ENCODE measurements around the gene ESYT2. TPM values are rescaled to one million over a fixed set of nuclear protein-coding genes. Genes with fewer than 3 reads are reported as not detected.

ESYT2 gene
- polyA plus RNA-seq, 1 of the 3 experiments (the other 2 are of a cell fraction), result 34.2 TPM

DNA sequence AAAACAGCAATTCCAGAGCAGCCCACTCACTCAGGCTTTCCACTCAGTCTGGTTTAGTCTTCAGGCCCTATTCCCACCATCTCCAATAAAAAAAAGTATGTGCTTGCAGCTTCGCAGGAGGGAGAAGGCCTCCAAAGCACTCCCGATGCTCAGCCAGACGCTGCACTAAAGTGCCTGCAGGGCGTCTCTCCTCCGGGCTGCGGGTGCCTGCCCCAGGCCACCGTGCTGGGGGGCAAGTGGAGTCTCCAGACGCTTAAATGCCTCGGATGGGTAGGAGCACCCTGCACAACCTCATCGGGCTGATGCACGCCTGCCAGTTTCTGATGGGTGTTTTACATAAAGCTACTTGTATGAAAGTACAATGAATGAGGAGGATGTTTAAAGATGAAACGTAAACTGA, 93.4 kb downstream of the ESYT2 start:
- TF ChIP-seq, protein P1, sequence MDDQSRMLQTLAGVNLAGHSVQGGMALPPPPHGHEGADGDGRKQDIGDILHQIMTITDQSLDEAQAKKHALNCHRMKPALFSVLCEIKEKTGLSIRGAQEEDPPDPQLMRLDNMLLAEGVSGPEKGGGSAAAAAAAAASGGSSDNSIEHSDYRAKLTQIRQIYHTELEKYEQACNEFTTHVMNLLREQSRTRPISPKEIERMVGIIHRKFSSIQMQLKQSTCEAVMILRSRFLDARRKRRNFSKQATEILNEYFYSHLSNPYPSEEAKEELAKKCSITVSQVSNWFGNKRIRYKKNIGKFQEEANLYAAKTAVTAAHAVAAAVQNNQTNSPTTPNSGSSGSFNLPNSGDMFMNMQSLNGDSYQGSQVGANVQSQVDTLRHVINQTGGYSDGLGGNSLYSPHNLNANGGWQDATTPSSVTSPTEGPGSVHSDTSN (IDR thresholded peaks at IDR 0.05), result no peak
- TF ChIP-seq, protein P2, sequence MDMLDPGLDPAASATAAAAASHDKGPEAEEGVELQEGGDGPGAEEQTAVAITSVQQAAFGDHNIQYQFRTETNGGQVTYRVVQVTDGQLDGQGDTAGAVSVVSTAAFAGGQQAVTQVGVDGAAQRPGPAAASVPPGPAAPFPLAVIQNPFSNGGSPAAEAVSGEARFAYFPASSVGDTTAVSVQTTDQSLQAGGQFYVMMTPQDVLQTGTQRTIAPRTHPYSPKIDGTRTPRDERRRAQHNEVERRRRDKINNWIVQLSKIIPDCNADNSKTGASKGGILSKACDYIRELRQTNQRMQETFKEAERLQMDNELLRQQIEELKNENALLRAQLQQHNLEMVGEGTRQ (IDR thresholded peaks at IDR 0.05; ENCODE audit: borderline replicate concordance, low read depth, low read length), result no peak
- TF ChIP-seq FOXJ3 (CRISPR knock-in tag; IDR thresholded peaks at IDR 0.05), result no peak
- TF ChIP-seq YY1 (IDR thresholded peaks at IDR 0.05; ENCODE audit: low read depth), result no peak
- TF ChIP-seq RAD21 (IDR thresholded peaks at IDR 0.05; ENCODE audit: low read length), result no peak
- no peak for TF ChIP-seq SMC3 (IDR thresholded peaks at IDR 0.05; ENCODE audit: low read depth, low read length)
- no peak for TF ChIP-seq ELF1 (IDR thresholded peaks at IDR 0.05)
- TF ChIP-seq, protein P3, sequence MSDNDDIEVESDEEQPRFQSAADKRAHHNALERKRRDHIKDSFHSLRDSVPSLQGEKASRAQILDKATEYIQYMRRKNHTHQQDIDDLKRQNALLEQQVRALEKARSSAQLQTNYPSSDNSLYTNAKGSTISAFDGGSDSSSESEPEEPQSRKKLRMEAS (IDR thresholded peaks at IDR 0.05; ENCODE audit: low read depth), result no peak
- TF ChIP-seq, protein P4, sequence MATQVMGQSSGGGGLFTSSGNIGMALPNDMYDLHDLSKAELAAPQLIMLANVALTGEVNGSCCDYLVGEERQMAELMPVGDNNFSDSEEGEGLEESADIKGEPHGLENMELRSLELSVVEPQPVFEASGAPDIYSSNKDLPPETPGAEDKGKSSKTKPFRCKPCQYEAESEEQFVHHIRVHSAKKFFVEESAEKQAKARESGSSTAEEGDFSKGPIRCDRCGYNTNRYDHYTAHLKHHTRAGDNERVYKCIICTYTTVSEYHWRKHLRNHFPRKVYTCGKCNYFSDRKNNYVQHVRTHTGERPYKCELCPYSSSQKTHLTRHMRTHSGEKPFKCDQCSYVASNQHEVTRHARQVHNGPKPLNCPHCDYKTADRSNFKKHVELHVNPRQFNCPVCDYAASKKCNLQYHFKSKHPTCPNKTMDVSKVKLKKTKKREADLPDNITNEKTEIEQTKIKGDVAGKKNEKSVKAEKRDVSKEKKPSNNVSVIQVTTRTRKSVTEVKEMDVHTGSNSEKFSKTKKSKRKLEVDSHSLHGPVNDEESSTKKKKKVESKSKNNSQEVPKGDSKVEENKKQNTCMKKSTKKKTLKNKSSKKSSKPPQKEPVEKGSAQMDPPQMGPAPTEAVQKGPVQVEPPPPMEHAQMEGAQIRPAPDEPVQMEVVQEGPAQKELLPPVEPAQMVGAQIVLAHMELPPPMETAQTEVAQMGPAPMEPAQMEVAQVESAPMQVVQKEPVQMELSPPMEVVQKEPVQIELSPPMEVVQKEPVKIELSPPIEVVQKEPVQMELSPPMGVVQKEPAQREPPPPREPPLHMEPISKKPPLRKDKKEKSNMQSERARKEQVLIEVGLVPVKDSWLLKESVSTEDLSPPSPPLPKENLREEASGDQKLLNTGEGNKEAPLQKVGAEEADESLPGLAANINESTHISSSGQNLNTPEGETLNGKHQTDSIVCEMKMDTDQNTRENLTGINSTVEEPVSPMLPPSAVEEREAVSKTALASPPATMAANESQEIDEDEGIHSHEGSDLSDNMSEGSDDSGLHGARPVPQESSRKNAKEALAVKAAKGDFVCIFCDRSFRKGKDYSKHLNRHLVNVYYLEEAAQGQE (IDR thresholded peaks at IDR 0.05; ENCODE audit: low read depth, low read length), result no peak
- TF ChIP-seq, protein P5, sequence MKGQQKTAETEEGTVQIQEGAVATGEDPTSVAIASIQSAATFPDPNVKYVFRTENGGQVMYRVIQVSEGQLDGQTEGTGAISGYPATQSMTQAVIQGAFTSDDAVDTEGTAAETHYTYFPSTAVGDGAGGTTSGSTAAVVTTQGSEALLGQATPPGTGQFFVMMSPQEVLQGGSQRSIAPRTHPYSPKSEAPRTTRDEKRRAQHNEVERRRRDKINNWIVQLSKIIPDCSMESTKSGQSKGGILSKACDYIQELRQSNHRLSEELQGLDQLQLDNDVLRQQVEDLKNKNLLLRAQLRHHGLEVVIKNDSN (IDR thresholded peaks at IDR 0.05; ENCODE audit: borderline replicate concordance, low read depth), result no peak
- no peak for TF ChIP-seq POLR2AphosphoS5 (IDR thresholded peaks at IDR 0.05; ENCODE audit: low read depth, low read length)
- no peak for TF ChIP-seq EP300 (IDR thresholded peaks at IDR 0.05; ENCODE audit: borderline replicate concordance in 1 of 2, low read depth in 1 of 2, low read length in 1 of 2)
- no peak for TF ChIP-seq EZH2phosphoT487 (IDR thresholded peaks at IDR 0.05; ENCODE audit: borderline replicate concordance, low read depth)
- no peak for TF ChIP-seq NFIC (IDR thresholded peaks at IDR 0.05; ENCODE audit: borderline replicate concordance)
- TF ChIP-seq, protein P6, sequence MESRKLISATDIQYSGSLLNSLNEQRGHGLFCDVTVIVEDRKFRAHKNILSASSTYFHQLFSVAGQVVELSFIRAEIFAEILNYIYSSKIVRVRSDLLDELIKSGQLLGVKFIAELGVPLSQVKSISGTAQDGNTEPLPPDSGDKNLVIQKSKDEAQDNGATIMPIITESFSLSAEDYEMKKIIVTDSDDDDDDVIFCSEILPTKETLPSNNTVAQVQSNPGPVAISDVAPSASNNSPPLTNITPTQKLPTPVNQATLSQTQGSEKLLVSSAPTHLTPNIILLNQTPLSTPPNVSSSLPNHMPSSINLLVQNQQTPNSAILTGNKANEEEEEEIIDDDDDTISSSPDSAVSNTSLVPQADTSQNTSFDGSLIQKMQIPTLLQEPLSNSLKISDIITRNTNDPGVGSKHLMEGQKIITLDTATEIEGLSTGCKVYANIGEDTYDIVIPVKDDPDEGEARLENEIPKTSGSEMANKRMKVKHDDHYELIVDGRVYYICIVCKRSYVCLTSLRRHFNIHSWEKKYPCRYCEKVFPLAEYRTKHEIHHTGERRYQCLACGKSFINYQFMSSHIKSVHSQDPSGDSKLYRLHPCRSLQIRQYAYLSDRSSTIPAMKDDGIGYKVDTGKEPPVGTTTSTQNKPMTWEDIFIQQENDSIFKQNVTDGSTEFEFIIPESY (IDR thresholded peaks at IDR 0.05; ENCODE audit: borderline replicate concordance, low read depth), result no peak
- TF ChIP-seq TAF1 (IDR thresholded peaks at IDR 0.05; ENCODE audit: borderline replicate concordance, low read depth, low read length), result no peak
- TF ChIP-seq FOXM1 (IDR thresholded peaks at IDR 0.05; ENCODE audit: low read depth), result no peak
- no peak for TF ChIP-seq RXRA (IDR thresholded peaks at IDR 0.05; ENCODE audit: borderline replicate concordance, low read depth)
- TF ChIP-seq FOSL2 (IDR thresholded peaks at IDR 0.05; ENCODE audit: borderline replicate concordance, low read depth), result no peak
- TF ChIP-seq TCF12 (IDR thresholded peaks at IDR 0.05), result no peak
- H3K79me2 ChIP-seq (ENCODE audit: insufficient read depth), result no peaks in the 10 kb centered on the region
- ChIA-PET CTCF (interaction anchor here (1.2 kb wide), 1 partner anchor 17 kb away, joined by 3 read pairs; no protein-coding TSS in a partner anchor), POLR2A (no interaction called here)
- H3K9me3 ChIP-seq, result no peaks in the 10 kb centered on the region
- H3K4me2 ChIP-seq, result no peak overlapping the region
- DNase-seq, result no peak
- no peak overlapping the region for H2AFZ ChIP-seq (ENCODE audit: low read depth)
- H3K27me3 ChIP-seq (ENCODE audit: insufficient read depth), result no peaks in the 10 kb centered on the region
- H3F3A ChIP-seq (replicated peaks; ENCODE audit: insufficient read depth), result peaks cover 7% of the 10 kb centered on the region
- 92% methylated on average over 12 of the region's 12 CpGs for WGBS (ENCODE audit: low lambda C conversion rate)
- H3K27ac ChIP-seq (ENCODE audit: low read depth in 2 of 2, low read length in 1 of 2), result no peak overlapping the region
- H3K4me3 ChIP-seq (ENCODE audit: low read depth in 2 of 2, low read length in 1 of 2), result no peak overlapping the region
- H3K9ac ChIP-seq, result no peak overlapping the region
- H3K4me1 ChIP-seq (ENCODE audit: control insufficient read depth in 1 of 2, insufficient read depth in 2 of 2, low read depth in 1 of 2, low read length in 1 of 2), result no peaks in the 10 kb centered on the region; a peak in 1 of 4 replicates
- peaks cover 54 to 65% of the 10 kb centered on the region in 2 experiments for H3K36me3 ChIP-seq (replicated peaks in 1 of 2; ENCODE audit: control insufficient read depth in 1 of 2, insufficient read depth in 2 of 2, low read length in 1 of 2)
- H4K20me1 ChIP-seq (ENCODE audit: insufficient read depth), result no peaks in the 10 kb centered on the region
- no peaks in the 10 kb centered on the region for H3K9me2 ChIP-seq

Measured in SK-N-SH (cell line).